ENCODE data around the gene NDUFAF3. TPM values are rescaled to one million over a fixed set of nuclear protein-coding genes. Genes with fewer than 3 reads are reported as not detected.

The NDUFAF3 gene
- total and polyA plus RNA-seq, 4 donors = 28.6 to 107 (median 72.0) TPM

GRCh38 chr3:49009396-49009795, 12.5 kb upstream of the NDUFAF3 start:
- Histone ChIP-seq H3K36me3 (ENCODE audit: control insufficient read depth in 4 of 4, insufficient read depth in 3 of 4, low read depth in 1 of 4, low read length in 3 of 4) (peaks cover 0 to 24% (median 3%) of the 10 kb centered on the region in 4 donors), H3K9me3 (ENCODE audit: control insufficient read depth in 4 of 4, low read length in 3 of 4) (no peaks in the 10 kb centered on the region), H3K9ac (ENCODE audit: low read depth in 1 of 2, low read length in 2 of 2) (no peak overlapping the region), H3K27ac (ENCODE audit: low read depth in 1 of 2, low read length in 2 of 2) (no peak overlapping the region), H3K27me3 (ENCODE audit: control insufficient read depth in 4 of 4, insufficient read depth in 4 of 4, low read length in 3 of 4) (no peaks in the 10 kb centered on the region), H3K4me1 (ENCODE audit: control insufficient read depth in 4 of 4, insufficient read depth in 4 of 4, low read length in 3 of 4) (peaks cover 6 to 27% (median 19%) of the 10 kb centered on the region in 4 donors), H3K4me3 (ENCODE audit: low read depth in 1 of 3, low read length in 3 of 3) (no peak overlapping the region)
- WGBS = 85% methylated on average over 3 of the region's 3 CpGs
- DNase-seq (ENCODE audit: low spot score) = no peak
- TF ChIP-seq REST (IDR thresholded peaks at IDR 0.05) (no peak), TAF1 (conservative IDR thresholded peaks at IDR 0.05) (no peak), ATF3 (IDR thresholded peaks at IDR 0.05) (no peak)

GRCh38 chr3:49012441-49013017, 9.4 kb upstream of the NDUFAF3 start:
- TF ChIP-seq JUND (IDR thresholded peaks at IDR 0.05) = no peak
- TF ChIP-seq GABPA (IDR thresholded peaks at IDR 0.05 in 1 of 2, conservative IDR thresholded peaks at IDR 0.05 in 1 of 2) = no peak
- TF ChIP-seq HNF4G (IDR thresholded peaks at IDR 0.05) = no peak
- TF ChIP-seq NR2F2 (IDR thresholded peaks at IDR 0.05) = no peak
- no peak for TF ChIP-seq FOXA1 (IDR thresholded peaks at IDR 0.05)
- no peak for TF ChIP-seq ZBTB33 (IDR thresholded peaks at IDR 0.05)
- TF ChIP-seq SP1 (IDR thresholded peaks at IDR 0.05) = no peak
- no peak for TF ChIP-seq YY1 (IDR thresholded peaks at IDR 0.05)
- no peak for TF ChIP-seq FOXA2 (IDR thresholded peaks at IDR 0.05)
- no peak for TF ChIP-seq EGR1 (IDR thresholded peaks at IDR 0.05; ENCODE audit: low read depth in 2 of 2)
- TF ChIP-seq RXRA (IDR thresholded peaks at IDR 0.05) = no peak
- no peak for TF ChIP-seq ATF3 (IDR thresholded peaks at IDR 0.05)
- Histone ChIP-seq H3K27ac (ENCODE audit: low read depth in 1 of 2, low read length in 2 of 2) (no peak overlapping the region), H3K9ac (ENCODE audit: low read depth in 1 of 2, low read length in 2 of 2) (no peak overlapping the region), H3K9me3 (ENCODE audit: control insufficient read depth in 4 of 4, low read length in 3 of 4) (no peaks in the 10 kb centered on the region), H3K4me3 (ENCODE audit: low read depth in 1 of 3, low read length in 3 of 3) (no peak overlapping the region), H3K27me3 (ENCODE audit: control insufficient read depth in 4 of 4, insufficient read depth in 4 of 4, low read length in 3 of 4) (no peaks in the 10 kb centered on the region), H3K4me1 (ENCODE audit: control insufficient read depth in 4 of 4, insufficient read depth in 4 of 4, low read length in 3 of 4) (peaks cover under 1 to 14% (median 8%) of the 10 kb centered on the region in 4 donors), H3K36me3 (ENCODE audit: control insufficient read depth in 4 of 4, insufficient read depth in 3 of 4, low read depth in 1 of 4, low read length in 3 of 4) (peaks cover 10 to 43% (median 15%) of the 10 kb centered on the region in 4 donors)
- WGBS = 87% methylated on average over 17 of the region's 17 CpGs
- DNase-seq (ENCODE audit: low spot score) = no peak
